Stimulated activated CD8-positive, alpha-beta memory T cell treated with anti-CD3 and anti-CD28 coated beads, Interleukin-12 subunit alpha, Interleukin-12 subunit beta, amount 100 ng/mL, for 4 hours (primary cell): ENCODE results near the gene RGS8.

Experiments
- DNase-seq: peaks from one replicate; pipeline ENCODE4 v3.0.0-alpha.2; 2020; ENCODE audit warnings: low read depth

The RGS8 gene

GRCh38 chr1:182639330-182639729, 45.1 kb downstream of the RGS8 start:
- no peak for DNase-seq

GRCh38 chr1:182637769-182638168, 46.6 kb downstream of the RGS8 start:
- DNase-seq, result no peak

DNA sequence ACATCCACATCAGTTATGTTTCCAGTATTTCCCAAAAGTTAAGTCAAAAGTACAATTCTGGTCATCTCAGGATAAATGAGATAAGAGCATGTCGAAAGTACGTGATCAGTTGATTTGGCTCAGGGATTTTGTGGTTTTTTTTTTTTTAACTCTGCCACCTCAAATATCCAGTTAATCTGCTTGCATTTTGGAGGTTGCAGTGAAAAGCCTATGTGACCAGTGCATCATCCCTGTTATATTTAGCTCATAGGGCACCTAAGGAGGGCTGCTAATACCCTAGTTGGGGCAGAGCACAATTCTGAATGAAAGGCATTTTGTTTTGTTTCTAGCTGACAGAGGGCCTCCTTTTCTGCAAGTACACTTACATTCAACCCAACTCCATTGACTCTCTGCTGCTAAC, 48.5 kb downstream of the RGS8 start:
- DNase-seq, result no peak
